Measurements from ENCODE around the gene MPHOSPH9. TPM values are rescaled to one million over a fixed set of nuclear protein-coding genes. Genes with fewer than 3 reads are reported as not detected.

Gene MPHOSPH9
- total and polyA plus RNA-seq, 2 of the 4 experiments (the other 2 are of a cell fraction), result 7.6 to 17.0 TPM

Small RNA genes within 50 kb of the gene (microRNA-seq; reads per million reads assigned to microRNA genes)
- not detected for gene RNA5SP375 (ENCODE audit: insufficient read depth, insufficient read length)

Small RNA genes within 50 kb of the gene (small RNA-seq; reads per million reads assigned to genes)
- gene RNA5SP375, result 0 reads per million in 5 experiments

Other genes with a start within 250 kb of the MPHOSPH9 start
- gene PITPNM2, start 82.1 kb downstream of the MPHOSPH9 start, total RNA-seq (2012; rRNA removed), result 0.83 and 1.6 TPM in 2 replicates
- gene PITPNM2, start 82.1 kb downstream of the MPHOSPH9 start, polyA plus RNA-seq (2012; rRNA removed), result 3.0 and 3.1 TPM in 2 replicates
- gene MTRFR, start 295 bp upstream of the MPHOSPH9 start, total RNA-seq (2012; rRNA removed), result 10.2 and 12.2 TPM in 2 replicates
- 7.2 and 8.6 TPM in 2 replicates for gene MTRFR, start 295 bp upstream of the MPHOSPH9 start, polyA plus RNA-seq (2012; rRNA removed)
- 137 and 265 TPM in 2 replicates for gene CDK2AP1, start 38.7 kb upstream of the MPHOSPH9 start, total RNA-seq (2012; rRNA removed)
- 261 and 293 TPM in 2 replicates for gene CDK2AP1, start 38.7 kb upstream of the MPHOSPH9 start, polyA plus RNA-seq (2012; rRNA removed)
- 24.9 and 43.0 TPM in 2 replicates for gene SBNO1, start 131.7 kb upstream of the MPHOSPH9 start, total RNA-seq (2012; rRNA removed)
- gene SBNO1, start 131.7 kb upstream of the MPHOSPH9 start, polyA plus RNA-seq (2012; rRNA removed), result 4.1 and 5.3 TPM in 2 replicates
- 26.0 and 32.2 TPM in 2 replicates for gene KMT5A, start 151.0 kb upstream of the MPHOSPH9 start, total RNA-seq (2012; rRNA removed)
- gene KMT5A, start 151.0 kb upstream of the MPHOSPH9 start, polyA plus RNA-seq (2012; rRNA removed), result 28.3 and 30.3 TPM in 2 replicates
- gene RILPL2, start 203.5 kb upstream of the MPHOSPH9 start, total RNA-seq (2012; rRNA removed), result 1.8 and 2.2 TPM in 2 replicates
- 2.1 and 2.2 TPM in 2 replicates for gene RILPL2, start 203.5 kb upstream of the MPHOSPH9 start, polyA plus RNA-seq (2012; rRNA removed)
- 4.7 and 10.6 TPM in 2 replicates for gene SNRNP35, start 225.0 kb upstream of the MPHOSPH9 start, total RNA-seq (2012; rRNA removed)
- gene SNRNP35, start 225.0 kb upstream of the MPHOSPH9 start, polyA plus RNA-seq (2012; rRNA removed), result 14.1 and 15.4 TPM in 2 replicates

Measured in IMR-90 (cell line).